ENCODE results near the gene ZNF362. TPM values are rescaled to one million over a fixed set of nuclear protein-coding genes. Genes with fewer than 3 reads are reported as not detected.

Gene ZNF362
- total RNA-seq, 1 donor from 2014 or later, result 24.6 TPM

DNA sequence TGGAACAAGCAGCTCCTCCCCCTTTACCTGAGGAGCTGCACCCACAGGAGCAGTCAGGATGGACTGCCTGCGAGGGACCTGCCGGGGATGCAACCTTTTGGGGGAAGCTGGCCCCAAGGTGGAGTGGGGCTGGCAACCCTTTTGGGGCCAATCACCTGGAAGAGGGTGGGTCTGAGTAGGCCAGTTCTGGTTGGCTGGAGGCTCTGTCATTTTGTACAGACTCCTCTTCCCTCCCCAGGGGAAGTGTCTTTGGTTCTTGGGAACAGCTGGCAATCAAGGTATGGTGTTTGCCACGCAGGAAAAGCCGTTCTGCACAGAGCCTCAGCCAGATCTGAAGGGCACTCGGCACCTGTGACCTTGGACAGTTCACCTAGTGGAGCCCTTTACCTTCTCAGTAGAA is 64.9 kb downstream of the ZNF362 start:
- H3K27ac ChIP-seq, result no peak overlapping the region
- no peak overlapping the region for H3K4me3 ChIP-seq
- TF ChIP-seq, protein P1, sequence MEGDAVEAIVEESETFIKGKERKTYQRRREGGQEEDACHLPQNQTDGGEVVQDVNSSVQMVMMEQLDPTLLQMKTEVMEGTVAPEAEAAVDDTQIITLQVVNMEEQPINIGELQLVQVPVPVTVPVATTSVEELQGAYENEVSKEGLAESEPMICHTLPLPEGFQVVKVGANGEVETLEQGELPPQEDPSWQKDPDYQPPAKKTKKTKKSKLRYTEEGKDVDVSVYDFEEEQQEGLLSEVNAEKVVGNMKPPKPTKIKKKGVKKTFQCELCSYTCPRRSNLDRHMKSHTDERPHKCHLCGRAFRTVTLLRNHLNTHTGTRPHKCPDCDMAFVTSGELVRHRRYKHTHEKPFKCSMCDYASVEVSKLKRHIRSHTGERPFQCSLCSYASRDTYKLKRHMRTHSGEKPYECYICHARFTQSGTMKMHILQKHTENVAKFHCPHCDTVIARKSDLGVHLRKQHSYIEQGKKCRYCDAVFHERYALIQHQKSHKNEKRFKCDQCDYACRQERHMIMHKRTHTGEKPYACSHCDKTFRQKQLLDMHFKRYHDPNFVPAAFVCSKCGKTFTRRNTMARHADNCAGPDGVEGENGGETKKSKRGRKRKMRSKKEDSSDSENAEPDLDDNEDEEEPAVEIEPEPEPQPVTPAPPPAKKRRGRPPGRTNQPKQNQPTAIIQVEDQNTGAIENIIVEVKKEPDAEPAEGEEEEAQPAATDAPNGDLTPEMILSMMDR (IDR thresholded peaks at IDR 0.05), result no peak
- TF ChIP-seq POLR2AphosphoS5 (IDR thresholded peaks at IDR 0.05; ENCODE audit: insufficient read depth in 1 of 2, low read depth in 1 of 2) (no peak), POLR2A (IDR thresholded peaks at IDR 0.05) (no peak)
- no peak for DNase-seq (ENCODE audit: extremely low spot score in 2 of 2)
- intact Hi-C loops (cut with DNase I), result no loop called here
- H3K27me3 ChIP-seq, result no peaks in the 10 kb centered on the region
- H3K4me1 ChIP-seq, result no peaks in the 10 kb centered on the region
- H3K36me3 ChIP-seq, result peaks cover 9 to 38% of the 10 kb centered on the region in 2 donors
- no peaks in the 10 kb centered on the region for H3K9me3 ChIP-seq

DNA sequence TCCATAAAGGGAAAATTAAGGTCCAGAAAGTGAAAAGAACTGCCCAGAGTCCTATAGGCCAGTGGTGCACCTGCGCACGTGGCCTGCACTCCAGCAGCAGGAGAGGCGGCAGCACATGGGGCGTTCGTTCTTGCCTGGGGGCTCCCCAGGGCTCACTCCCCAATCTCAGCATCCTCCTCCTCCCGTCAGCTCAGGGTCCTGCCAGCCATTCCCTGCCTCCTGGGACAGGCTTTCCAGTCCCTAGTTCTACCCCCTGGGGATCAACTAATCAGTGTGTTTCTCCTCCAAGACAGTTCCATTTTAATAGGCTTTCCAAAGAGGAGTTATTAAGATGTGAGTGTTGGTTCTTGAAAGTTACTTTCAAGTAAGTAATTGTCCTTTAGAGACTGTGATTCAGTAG is 65.8 kb downstream of the ZNF362 start:
- peaks cover 9 to 48% of the 10 kb centered on the region in 2 donors for H3K36me3 ChIP-seq
- no peaks in the 10 kb centered on the region for H3K9me3 ChIP-seq
- H3K4me1 ChIP-seq, result peaks cover 4% of the 10 kb centered on the region
- H3K27ac ChIP-seq, result no peak overlapping the region
- TF ChIP-seq, protein P1 (IDR thresholded peaks at IDR 0.05), result no peak
- TF ChIP-seq POLR2A (IDR thresholded peaks at IDR 0.05), result no peak
- TF ChIP-seq POLR2AphosphoS5 (IDR thresholded peaks at IDR 0.05; ENCODE audit: insufficient read depth in 1 of 2, low read depth in 1 of 2), result no peak
- H3K27me3 ChIP-seq, result no peaks in the 10 kb centered on the region
- no peak for DNase-seq (ENCODE audit: extremely low spot score in 2 of 2)
- no peak overlapping the region for H3K4me3 ChIP-seq
- intact Hi-C loops (cut with DNase I), result no loop called here

DNA sequence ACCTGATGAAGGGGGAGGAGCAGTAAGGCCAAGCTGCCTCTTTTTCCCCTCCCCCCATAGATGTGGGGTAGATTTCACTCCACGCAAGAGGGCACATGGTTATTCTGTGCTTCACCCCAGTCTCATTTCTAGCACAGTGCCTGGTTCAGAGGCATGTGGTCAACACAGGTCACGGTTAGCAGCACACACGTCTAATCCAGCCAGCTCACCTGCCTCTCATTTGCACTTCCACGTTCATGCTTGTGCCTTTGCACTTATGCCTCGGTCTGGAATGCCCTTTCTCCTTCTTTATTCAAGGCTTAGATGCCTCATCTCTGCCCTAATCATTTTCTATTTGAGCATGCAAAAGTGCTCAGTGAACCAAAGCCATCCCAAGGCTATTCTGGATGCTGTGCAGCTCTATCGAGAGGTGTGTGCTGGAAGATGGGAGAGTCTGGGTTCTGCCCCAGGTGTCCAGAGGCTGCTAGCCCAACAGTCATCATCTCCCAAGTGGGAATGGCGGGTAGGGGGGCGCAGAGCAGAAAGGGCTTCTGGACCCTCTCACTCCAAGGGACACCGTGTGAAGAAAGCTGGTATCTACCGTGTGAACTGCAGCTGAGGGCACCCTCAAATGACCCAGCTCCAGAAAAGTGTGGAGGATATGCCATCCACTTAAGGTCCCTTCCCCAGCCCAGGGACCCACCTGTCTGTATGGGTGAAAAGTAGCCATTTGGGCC is 66.7 kb downstream of the ZNF362 start:
- H3K27me3 ChIP-seq, result no peaks in the 10 kb centered on the region
- H3K36me3 ChIP-seq, result peaks cover 9 to 55% of the 10 kb centered on the region in 2 donors
- H3K4me1 ChIP-seq, result peaks cover 13% of the 10 kb centered on the region
- no peak overlapping the region for H3K4me3 ChIP-seq
- TF ChIP-seq, protein P1 (IDR thresholded peaks at IDR 0.05), result no peak
- no peak for TF ChIP-seq POLR2A (IDR thresholded peaks at IDR 0.05)
- TF ChIP-seq POLR2AphosphoS5 (IDR thresholded peaks at IDR 0.05; ENCODE audit: insufficient read depth in 1 of 2, low read depth in 1 of 2), result no peak
- H3K9me3 ChIP-seq, result no peaks in the 10 kb centered on the region
- intact Hi-C loops (cut with DNase I), result no loop called here
- H3K27ac ChIP-seq, result no peak overlapping the region
- DNase-seq (ENCODE audit: extremely low spot score in 2 of 2), result no peak

DNA sequence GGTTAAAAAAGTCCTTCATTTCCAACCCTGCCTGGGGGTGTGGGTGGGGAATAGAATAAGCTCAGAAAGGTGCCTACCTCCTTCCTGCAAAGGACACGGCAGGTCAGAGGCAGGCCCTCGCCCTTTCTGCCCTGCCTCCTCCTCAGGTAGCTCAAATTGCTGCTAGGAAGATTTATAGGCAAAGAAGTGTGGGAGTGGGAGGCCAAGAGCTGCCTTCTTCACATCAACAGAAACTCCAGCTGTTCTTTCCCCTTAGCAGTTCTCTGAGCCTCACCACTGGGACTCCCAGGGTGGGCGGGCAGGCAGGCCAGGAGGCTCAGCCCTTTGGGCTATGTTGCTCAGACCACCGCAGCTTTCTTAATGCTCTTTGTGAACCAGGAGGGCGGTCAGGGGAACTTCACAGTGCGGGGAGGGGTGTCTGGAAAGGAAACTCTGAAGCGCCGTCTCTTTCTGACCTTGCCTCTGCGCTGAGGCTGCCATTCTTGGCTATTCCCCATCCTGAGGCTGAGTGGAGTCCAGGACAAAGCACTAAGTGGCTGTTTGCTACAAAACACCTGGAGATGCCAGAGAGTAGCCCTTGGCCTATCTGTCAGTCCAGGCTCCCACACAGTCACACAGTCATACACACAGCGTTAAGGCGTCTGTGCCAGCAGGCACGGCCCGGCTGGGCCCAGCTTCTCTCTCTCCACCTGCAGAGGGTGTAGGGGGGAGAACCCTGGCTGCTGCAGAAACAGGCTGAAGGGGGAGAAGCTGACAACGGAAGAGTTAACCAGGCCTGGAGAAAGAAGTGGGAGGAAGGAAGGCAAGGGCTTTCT is 67.6 kb downstream of the ZNF362 start:
- Histone ChIP-seq H3K27ac (no peak overlapping the region), H3K36me3 (peaks cover 9 to 63% of the 10 kb centered on the region in 2 donors)
- intact Hi-C loops (cut with DNase I), result no loop called here

More for the DNA sequence above, 67.6 kb downstream of the ZNF362 start:
- Histone ChIP-seq H3K4me3 (no peak overlapping the region), H3K27me3 (no peaks in the 10 kb centered on the region), H3K4me1 (peaks cover 20% of the 10 kb centered on the region), H3K9me3 (no peaks in the 10 kb centered on the region)
- no peak for DNase-seq (ENCODE audit: extremely low spot score in 2 of 2)
- no peak for TF ChIP-seq POLR2AphosphoS5 (IDR thresholded peaks at IDR 0.05; ENCODE audit: insufficient read depth in 1 of 2, low read depth in 1 of 2)
- TF ChIP-seq, protein P1 (IDR thresholded peaks at IDR 0.05), result no peak
- TF ChIP-seq POLR2A (IDR thresholded peaks at IDR 0.05), result no peak
